Measurements from ENCODE around the gene ECHDC3. TPM values are rescaled to one million over a fixed set of nuclear protein-coding genes. Genes with fewer than 3 reads are reported as not detected.

Gene ECHDC3
- total RNA-seq, 1 donor from 2014 or later: 26.0 TPM

- DNase-seq: no peak
Measured at GRCh38 chr10:11754173-11754572, 12.0 kb downstream of the ECHDC3 start.

GRCh38 chr10:11754620-11755019 lies 12.4 kb downstream of the ECHDC3 start:
- no peak for DNase-seq

DNA sequence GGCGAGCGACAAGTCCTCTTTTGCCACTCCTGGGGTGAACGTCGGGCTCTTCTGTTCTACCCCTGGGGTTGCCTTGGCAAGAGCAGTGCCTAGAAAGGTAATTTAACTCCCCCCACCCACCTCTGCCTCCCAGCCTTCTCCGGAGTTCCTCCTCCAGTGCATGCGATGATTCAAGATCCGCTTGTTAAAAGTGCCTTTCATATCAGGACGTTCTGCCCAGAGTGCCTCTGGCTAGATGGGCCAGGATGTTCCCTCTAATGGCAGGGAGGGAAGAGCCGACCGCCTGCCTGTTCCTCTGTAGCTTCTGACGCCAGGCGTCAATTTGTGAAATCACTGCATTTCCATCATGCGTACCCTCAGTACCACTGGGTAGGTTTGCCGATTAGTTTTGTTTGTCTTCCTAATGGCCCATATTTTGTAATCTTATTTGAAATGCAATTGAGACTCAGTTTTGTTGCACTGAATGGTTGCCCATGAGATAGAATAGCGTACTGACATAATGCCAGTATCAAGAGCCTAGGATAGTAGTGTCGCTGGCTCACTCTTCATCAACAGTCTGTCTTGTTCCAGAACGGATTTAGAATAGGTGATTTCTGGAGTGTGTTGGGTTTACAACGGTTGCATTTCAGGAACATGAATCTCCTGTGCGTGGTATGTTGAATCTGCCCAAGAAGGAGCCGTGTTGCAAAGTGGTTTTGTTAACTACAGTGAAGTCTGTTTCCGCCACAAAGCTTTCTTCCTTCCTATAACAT lies 13.5 kb downstream of the ECHDC3 start:
- DNase-seq: no peak

DNA sequence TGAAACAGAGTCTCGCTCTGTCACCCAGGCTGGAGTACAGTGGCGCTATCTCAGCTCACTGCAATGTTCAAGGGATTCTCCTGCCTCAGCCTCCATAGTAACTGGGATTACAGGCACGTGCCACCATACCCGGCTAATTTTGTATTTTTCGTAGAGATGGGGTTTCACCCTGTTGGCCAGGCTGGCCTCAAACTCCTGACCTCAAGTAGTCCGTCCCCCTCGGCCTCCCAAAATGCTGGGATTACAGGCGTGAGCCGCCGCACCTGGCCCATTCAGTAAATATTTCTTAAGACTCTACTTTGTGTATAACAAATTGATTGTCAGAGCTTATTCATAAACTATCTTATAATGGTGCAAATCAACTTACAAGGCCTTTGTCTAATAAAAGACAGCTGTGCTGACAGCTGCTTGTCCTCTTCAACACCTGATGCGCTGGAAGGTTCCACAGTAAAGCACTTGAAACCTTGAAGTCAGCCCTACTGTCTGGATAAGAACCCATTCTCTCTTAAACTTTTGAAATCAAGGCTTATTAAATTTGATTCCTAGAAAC lies 14.7 kb downstream of the ECHDC3 start:
- DNase-seq: no peak

DNA sequence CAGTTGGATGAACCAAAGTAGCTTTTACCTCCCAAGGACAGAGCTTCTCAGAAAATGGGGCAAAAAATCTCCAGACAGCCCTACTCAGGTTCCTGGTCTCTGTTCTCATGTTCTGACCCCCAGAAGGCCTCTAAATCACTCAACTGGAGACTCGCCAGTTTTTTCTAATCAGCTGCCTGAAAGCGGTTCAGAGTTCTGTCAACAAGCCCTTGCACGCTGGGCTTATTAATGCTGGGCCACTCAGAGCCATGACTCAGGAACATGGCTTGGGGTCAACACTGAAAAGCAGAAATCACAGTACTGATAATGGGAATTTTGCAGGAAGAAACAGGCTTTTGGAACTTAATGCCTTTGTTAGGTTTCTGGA lies 15.3 kb downstream of the ECHDC3 start:
- peak; percentile 90 for DNase-seq

DNA sequence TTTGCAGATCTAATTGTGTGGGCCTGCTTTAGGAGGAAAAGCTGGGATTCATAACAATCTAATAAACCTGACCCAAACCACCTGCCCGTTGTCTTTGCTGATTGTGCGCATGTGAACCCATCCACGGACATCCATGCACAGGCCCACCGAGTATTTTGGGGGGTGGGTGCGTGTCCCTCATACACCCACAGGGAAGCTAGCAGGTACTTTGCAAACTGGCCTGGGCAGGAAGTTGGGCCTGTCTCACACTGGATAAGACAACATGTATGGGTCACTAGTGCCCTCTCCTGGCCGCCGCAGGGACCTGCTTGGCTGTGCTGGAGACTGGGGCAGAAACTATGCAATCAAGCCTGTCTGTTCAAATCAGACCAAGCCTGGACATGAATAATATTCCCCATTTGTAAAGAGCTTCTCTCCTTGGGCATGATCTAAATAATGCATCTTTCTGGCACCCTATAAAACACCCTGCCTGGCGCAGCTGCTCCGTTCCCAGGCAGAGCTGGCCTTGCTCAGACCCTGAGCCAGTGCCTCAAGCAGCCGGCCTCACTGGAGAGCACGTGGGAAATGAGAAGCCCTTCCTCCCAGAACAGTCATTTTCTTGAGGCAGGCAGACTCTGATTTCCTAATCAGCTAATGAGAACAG lies 15.8 kb downstream of the ECHDC3 start:
- DNase-seq: peak; percentile 92

DNA sequence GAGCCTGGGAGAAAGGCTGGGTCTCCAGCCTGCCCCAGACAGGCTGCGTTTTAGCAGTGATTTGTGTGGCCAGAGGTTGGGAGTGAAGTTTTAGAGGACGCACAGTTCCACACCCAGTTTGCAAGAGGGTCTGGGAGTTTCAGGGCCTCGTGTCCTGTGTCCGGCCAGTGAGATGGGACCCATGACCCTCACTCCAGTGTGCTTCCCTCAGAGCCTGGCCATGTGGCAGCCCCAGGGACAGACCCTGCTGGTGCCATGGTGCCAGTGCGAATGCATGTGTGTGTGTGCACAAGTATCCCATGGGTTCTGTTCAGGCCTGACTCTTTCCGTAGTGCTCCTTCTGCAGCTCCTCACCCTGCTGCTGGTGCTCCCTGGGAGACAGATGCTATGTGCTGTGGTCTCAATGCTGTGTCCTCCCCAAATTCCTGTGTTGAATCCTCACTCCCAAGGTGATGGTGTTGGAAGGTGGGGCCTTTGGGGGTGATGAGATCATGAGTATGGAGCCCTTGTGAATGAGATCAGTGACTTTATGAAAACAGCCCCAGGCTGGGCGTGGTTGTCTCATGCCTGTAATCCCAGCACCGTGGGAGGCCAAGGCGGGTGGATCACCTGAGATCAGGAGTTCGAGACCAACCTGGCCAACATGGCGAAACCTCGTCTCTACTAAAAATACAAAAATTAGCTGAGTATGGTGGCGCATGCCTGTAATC lies 16.5 kb downstream of the ECHDC3 start:
- DNase-seq: no peak

DNA sequence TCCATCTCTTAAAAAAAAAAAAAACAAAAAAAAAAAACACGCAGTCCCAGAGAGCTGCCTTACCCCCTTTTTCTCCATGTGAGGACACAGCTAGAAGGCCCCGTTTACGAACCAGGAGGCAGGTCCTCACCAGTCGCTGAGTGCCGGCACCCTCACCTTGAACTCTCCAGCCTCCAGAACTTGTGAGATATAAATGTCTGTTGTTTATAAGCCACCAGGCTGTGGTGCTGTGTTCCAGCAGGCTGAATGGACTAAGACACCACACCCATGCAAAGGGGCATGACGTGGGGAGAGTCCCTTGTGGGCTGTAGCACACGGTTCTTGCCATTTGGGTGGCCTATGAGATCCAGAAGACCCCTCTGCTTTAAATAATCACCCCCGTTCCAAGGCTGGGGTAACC lies 17.2 kb downstream of the ECHDC3 start:
- DNase-seq: no peak

DNA sequence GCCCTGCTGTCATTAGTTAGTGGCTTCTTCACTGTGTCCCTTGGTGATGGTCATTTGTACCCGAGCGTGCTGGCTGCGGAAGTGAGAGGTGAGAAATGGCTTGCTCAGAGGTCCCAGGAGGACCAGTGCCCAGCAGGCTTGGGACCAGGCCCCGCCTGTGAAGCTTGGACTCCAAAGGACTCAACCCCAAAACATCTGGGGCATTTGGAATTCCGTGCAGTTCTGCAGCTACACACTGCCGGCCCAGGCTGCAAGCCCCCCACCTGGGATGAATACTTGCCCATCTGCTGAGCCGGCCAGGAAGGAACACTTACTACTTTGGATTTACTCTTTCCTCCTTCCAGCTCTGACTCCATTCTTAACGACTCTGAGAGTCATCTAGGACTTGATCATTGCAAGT lies 18.0 kb downstream of the ECHDC3 start:
- no peak for DNase-seq

- no peak for DNase-seq
Measured at GRCh38 chr10:11760861-11761260, 18.7 kb downstream of the ECHDC3 start.

DNA sequence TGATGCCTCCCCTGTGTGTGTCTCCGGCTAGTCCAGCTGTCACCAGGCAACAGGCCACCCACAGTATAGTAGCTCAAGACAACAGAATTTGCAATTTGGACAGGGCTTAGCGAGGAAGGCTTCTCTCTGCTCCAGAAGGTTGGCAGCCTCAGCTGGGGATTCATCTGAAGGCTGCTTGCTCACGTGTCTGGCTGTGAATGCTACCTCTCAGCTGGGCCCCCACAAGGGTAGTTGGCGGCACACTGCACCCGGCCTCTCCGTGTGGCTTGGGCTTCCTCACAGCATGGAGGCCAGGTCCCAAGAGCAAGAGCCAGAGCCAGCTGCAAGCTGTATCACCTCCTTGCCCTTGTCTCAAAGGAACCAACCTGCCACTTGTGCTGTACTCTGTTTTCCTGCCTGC lies 19.2 kb downstream of the ECHDC3 start:
- no peak for DNase-seq

DNA sequence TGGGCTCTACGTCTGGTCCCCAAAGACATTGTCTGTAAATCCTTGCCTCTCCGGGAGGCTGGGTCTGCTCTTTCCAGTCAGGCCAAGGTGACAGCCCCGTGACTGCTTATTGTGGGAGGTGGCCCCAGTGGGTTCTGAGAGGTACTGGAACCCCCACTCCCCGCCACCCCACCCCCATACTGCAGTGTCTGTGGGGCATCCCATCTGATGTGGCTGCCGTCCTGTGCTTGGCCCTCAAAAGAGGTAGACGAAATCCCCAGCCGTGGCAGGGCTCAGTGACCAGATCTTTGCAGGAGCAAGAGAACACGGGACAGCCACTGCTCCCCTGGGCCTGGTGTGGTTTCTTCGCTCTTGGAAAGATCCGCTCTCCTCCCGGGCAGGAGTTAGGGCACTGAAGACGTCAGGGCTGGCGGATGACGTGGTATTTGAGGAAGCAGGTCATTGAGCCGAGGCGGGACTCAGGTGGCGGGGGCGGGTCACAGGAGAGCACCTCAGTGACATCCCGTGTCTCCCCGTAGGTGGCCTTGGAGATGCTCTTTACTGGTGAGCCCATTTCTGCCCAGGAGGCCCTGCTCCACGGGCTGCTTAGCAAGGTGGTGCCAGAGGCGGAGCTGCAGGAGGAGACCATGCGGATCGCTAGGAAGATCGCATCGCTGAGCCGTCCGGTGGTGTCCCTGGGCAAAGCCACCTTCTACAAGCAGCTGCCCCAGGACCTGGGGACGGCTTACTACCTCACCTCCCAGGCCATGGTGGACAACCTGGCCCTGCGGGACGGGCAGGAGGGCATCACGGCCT lies 20.7 kb downstream of the ECHDC3 start:
- no peak for DNase-seq

DNA sequence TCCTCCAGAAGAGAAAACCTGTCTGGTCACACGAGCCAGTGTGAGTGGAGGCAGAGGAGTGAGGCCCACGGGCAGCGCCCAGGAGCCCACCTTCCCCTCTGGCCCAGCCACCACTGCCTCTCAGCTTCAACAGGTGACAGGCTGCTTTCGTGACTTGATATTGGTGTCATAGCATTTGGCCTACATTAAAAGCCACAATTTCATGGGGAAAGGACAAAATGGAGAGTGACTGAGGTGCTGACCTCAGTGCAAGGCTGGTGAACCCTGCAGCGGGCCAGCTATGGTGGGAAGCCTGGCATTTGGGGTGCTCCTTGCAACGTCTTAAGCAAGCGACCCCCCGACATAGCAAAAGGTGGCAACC lies 21.3 kb downstream of the ECHDC3 start:
- DNase-seq: no peak

- DNase-seq: no peak
Measured at GRCh38 chr10:11765141-11765540, 23.0 kb downstream of the ECHDC3 start.

- no peak for DNase-seq
Measured at GRCh38 chr10:11772575-11773288, 30.6 kb downstream of the ECHDC3 start.

- DNase-seq: no peak
Measured at GRCh38 chr10:11773761-11774441, 31.7 kb downstream of the ECHDC3 start.

DNA sequence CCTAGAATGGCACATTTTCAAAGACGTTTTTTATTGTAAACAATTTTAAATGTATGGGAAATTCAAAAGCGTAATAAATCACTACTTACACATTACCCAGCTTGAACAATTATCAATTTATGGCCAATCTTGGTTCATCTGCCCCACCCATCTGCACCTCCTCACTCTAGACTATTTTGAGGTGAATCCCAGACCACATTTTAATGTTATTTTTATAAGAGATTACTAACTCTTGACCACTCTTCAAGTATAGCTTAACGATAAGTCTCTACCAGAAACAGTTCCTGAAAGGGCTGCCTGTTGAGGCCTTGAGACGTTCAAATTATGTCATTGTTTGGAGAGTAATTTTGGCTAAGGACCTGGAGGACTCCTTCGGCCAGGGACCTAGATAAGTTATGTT lies 33.2 kb downstream of the ECHDC3 start:
- DNase-seq: no peak

DNA sequence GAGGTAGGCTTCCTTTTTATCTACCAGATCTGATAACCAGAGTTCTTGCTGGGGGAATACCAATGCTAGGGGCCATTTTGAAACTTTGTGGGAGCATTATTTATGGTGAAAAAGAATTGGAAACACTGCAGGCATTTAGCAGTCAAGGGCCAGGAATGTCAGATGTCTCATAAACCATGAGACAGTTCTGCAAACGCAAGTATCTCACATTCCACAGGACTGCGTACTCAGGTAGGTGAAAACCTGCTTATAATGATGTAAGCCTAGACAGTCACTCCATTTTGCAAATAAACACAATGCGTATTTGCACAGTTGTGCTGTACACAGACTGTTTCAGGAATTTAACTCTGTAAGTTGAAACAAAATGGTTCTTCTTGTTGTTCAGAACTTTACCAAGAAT lies 33.9 kb downstream of the ECHDC3 start:
- no peak for DNase-seq

DNA sequence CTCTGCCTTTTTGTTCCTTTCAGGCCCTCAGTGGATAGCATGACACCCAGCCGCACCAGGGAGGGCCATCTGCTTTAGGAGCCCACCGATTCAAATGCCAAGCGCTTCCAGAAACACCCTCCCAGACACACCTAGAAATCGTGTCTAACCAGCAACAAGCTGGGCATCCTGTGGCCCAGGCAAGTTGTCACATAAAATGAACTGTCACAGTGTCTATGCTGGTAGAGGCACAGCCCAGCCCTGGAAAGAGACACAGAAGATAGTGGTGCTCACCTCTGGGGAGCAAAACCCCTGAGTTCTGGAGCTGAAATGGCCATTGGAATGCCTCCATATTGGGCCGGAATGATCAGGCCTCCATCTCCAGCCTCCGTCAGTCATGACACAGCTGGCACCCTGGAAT lies 38.9 kb downstream of the ECHDC3 start:
- no peak for DNase-seq

- peak; percentile 80 for DNase-seq
Measured at GRCh38 chr10:11782793-11783557, 40.8 kb downstream of the ECHDC3 start.

DNA sequence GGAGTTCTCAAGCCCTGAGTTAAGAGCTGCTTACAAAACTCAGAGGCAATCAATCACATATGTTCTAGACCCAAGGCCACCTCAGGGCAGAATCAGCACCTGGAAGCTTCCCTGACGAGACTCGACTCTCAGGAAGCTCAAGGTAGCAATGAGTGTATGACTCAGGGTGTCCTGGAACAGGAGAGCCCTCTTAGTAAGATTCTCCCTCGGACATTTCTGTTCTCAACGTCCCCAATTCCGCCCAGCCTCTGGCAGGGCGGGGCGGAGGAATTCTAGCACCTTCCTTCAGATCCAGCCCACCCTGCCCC lies 41.3 kb downstream of the ECHDC3 start:
- no peak for DNase-seq
